ENCODE data around the gene FOXL2. TPM values are rescaled to one million over a fixed set of nuclear protein-coding genes. Genes with fewer than 3 reads are reported as not detected.

FOXL2 gene
- total and polyA plus RNA-seq, 2 of the 13 experiments (the other 11 are each of a cell fraction or from before 2014, with no cell fraction given) = not detected

- no peak for TF ChIP-seq NBN (conservative IDR thresholded peaks at IDR 0.05)
- TF ChIP-seq ZNF251 (CRISPR knock-in tag; IDR thresholded peaks at IDR 0.05) = no peak
These were observed 35.3 kb downstream of the FOXL2 start (continued) for GRCh38 chr3:138911621-138912020.

DNA sequence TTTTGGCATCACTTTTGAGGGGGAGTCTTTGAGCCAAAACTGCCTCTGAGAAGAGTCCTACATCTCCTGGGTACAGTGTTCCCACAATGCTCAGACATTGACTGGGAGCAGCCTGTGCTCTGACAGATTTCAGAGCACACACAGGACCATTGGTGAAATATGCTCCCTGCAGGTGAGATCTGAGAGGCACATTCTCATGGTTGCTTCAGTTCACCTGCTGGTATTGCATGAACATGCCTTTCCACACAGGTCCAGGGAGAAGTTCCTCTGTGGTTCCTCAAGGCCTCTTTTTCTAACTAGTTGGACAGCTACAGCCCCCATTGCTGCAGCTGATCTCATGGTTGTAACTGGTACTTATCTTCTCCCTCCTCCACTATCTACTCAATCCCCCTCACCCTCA lies 37.0 kb downstream of the FOXL2 start:
- no peak overlapping the region for H3K27ac ChIP-seq (ENCODE audit: extremely low read length, insufficient read depth, low read length)
- H2AFZ ChIP-seq (ENCODE audit: low read length) = no peak overlapping the region
- ChIA-PET POLR2A (interaction anchor here (1.3 kb wide), 1 partner anchor 316 kb away, joined by 3 read pairs; the partner anchor contains the start of gene CEP70), CTCF (ENCODE audit: low intra/inter-chr PET ratio, low total read pairs) (no interaction called here)
- H3K27me3 ChIP-seq (ENCODE audit: control insufficient read depth in 1 of 2, insufficient read depth in 2 of 2, low read length in 2 of 2) = no peaks in the 10 kb centered on the region
- H3K4me1 ChIP-seq (ENCODE audit: insufficient read depth, low read length) = peaks cover 7% of the 10 kb centered on the region
- no peaks in the 10 kb centered on the region for H3K79me2 ChIP-seq (ENCODE audit: insufficient read depth, low read length)
- H4K20me1 ChIP-seq (ENCODE audit: insufficient read depth, low read length) = no peaks in the 10 kb centered on the region
- H3K4me2 ChIP-seq (ENCODE audit: low read depth, low read length) = no peak overlapping the region
- no peaks in the 10 kb centered on the region for H3K36me3 ChIP-seq (replicated peaks in 1 of 2; ENCODE audit: control insufficient read depth in 1 of 2, insufficient read depth in 2 of 2, low read length in 2 of 2)
- H3K9me3 ChIP-seq (ENCODE audit: low read length) = no peaks in the 10 kb centered on the region
- intact Hi-C loops (cut with micrococcal nuclease; ENCODE audit: unreplicated experiment) = no loop called here
- no peak overlapping the region for H3K4me3 ChIP-seq (replicated peaks in 1 of 3; ENCODE audit: insufficient read depth in 1 of 3, low read depth in 2 of 3, low read length in 3 of 3)
- BruUV-seq (replicated peaks) = no TSS peak
- FAIRE-seq (peak; percentile 50), ATAC-seq (peak; percentile 83), DNase-seq (ENCODE audit: low spot score) (peak; percentile 23)
- H3K9ac ChIP-seq (ENCODE audit: insufficient read depth, low read depth, low read length) = no peak overlapping the region
- in situ Hi-C loops (cut with HindIII; ENCODE audit: extremely low pct_ligation_motif_present, low pct_unique_long_range_greater_than_20kb) = no loop called here
- TF ChIP-seq PAX8 (CRISPR knock-in tag; IDR thresholded peaks at IDR 0.05; ENCODE audit: borderline replicate concordance) (no peak), ZNF121 (CRISPR knock-in tag; IDR thresholded peaks at IDR 0.05) (no peak), ZNF614 (CRISPR knock-in tag; IDR thresholded peaks at IDR 0.05; ENCODE audit: borderline replicate concordance) (no peak), RXRB (CRISPR knock-in tag; IDR thresholded peaks at IDR 0.05; ENCODE audit: borderline replicate concordance) (no peak), HNRNPH1 (optimal IDR thresholded peaks at IDR 0.05; ENCODE audit: low read depth, low read length) (no peak), SETDB1 (CRISPR knock-in tag; IDR thresholded peaks at IDR 0.05; ENCODE audit: borderline replicate concordance) (no peak), ZNF550 (CRISPR knock-in tag; IDR thresholded peaks at IDR 0.05; ENCODE audit: borderline replicate concordance) (no peak), BATF2 (CRISPR knock-in tag; IDR thresholded peaks at IDR 0.05) (no peak), GPN1 (CRISPR knock-in tag; IDR thresholded peaks at IDR 0.05; ENCODE audit: borderline replicate concordance) (no peak), SP140L (CRISPR knock-in tag; IDR thresholded peaks at IDR 0.05; ENCODE audit: borderline replicate concordance) (no peak), TARDBP (CRISPR knock-in tag; IDR thresholded peaks at IDR 0.05) (no peak), MAFF (IDR thresholded peaks at IDR 0.05; ENCODE audit: low read depth, low read length) (no peak), TBL1XR1 (IDR thresholded peaks at IDR 0.05; ENCODE audit: borderline replicate concordance, low read length, partially characterized antibody) (no peak), TEAD3 (CRISPR knock-in tag; optimal IDR thresholded peaks at IDR 0.05; ENCODE audit: borderline replicate concordance) (peak; percentile 54), EP300 (IDR thresholded peaks at IDR 0.05; ENCODE audit: low read depth in 2 of 2, low read length in 2 of 2) (no peak), EP300 (CRISPR knock-in tag; IDR thresholded peaks at IDR 0.05; ENCODE audit: borderline replicate concordance) (no peak)
- TF ChIP-seq, protein P1, sequence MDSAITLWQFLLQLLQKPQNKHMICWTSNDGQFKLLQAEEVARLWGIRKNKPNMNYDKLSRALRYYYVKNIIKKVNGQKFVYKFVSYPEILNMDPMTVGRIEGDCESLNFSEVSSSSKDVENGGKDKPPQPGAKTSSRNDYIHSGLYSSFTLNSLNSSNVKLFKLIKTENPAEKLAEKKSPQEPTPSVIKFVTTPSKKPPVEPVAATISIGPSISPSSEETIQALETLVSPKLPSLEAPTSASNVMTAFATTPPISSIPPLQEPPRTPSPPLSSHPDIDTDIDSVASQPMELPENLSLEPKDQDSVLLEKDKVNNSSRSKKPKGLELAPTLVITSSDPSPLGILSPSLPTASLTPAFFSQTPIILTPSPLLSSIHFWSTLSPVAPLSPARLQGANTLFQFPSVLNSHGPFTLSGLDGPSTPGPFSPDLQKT (CRISPR knock-in tag; IDR thresholded peaks at IDR 0.05; ENCODE audit: borderline replicate concordance) = no peak
- TF ChIP-seq, protein P2, sequence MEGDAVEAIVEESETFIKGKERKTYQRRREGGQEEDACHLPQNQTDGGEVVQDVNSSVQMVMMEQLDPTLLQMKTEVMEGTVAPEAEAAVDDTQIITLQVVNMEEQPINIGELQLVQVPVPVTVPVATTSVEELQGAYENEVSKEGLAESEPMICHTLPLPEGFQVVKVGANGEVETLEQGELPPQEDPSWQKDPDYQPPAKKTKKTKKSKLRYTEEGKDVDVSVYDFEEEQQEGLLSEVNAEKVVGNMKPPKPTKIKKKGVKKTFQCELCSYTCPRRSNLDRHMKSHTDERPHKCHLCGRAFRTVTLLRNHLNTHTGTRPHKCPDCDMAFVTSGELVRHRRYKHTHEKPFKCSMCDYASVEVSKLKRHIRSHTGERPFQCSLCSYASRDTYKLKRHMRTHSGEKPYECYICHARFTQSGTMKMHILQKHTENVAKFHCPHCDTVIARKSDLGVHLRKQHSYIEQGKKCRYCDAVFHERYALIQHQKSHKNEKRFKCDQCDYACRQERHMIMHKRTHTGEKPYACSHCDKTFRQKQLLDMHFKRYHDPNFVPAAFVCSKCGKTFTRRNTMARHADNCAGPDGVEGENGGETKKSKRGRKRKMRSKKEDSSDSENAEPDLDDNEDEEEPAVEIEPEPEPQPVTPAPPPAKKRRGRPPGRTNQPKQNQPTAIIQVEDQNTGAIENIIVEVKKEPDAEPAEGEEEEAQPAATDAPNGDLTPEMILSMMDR (CRISPR knock-in tag; IDR thresholded peaks at IDR 0.05) = peak; percentile 59
